ENCODE data around the gene PLAGL2.

GRCh38 chr20:32241807-32242206, 34.3 kb upstream of the PLAGL2 start:
- TF ChIP-seq POLR2A (IDR thresholded peaks at IDR 0.05) (no peak), CTCF (IDR thresholded peaks at IDR 0.05) (no peak), EP300 (IDR thresholded peaks at IDR 0.05) (no peak)

Data from tibial nerve (tissue), 4 donors.